Esophagus squamous epithelium (tissue), 5 donors: ENCODE results near the gene TTC39A. TPM values are rescaled to one million over a fixed set of nuclear protein-coding genes. Genes with fewer than 3 reads are reported as not detected.
"Not testable (repeated sequence)": the region's sequence is repeated elsewhere in the genome, so short reads cannot be mapped to it uniquely, and the experiment has no call there.

Experiments used
- DNase-seq: peaks from one replicate; lab custom pipeline; 2025; lab: John Stamatoyannopoulos, UW
- H3K27ac ChIP-seq, 4 donors: fragments of 200-600 bp; sonication (generic); one replicate each; pipeline ENCODE4 v1.5.1; 2016 to 2019; ENCODE audit warnings: mild to moderate bottlenecking in 1 of 4
- H3K27me3 ChIP-seq, 4 donors: fragments of 200-600 bp; sonication (generic); 1 replicate in 3 of 4; 2 replicates in 1 of 4; pipeline versions ENCODE4 v1.5.1 to v1.6.0; 2017 to 2021; ENCODE audit warnings: antibody characterized with exemption in 1 of 4
- H3K36me3 ChIP-seq, 3 donors: fragments of 200-600 bp; sonication (generic); one replicate each; pipeline ENCODE4 v1.5.1; 2016 to 2019
- H3K4me1 ChIP-seq, 3 donors: fragments of 200-600 bp; sonication (generic); one replicate each; pipeline ENCODE4 v1.5.1; 2017 to 2019
- H3K4me3 ChIP-seq, 4 donors: fragments of 200-600 bp; sonication (generic); 1 replicate in 3 of 4; 2 replicates in 1 of 4; pipeline ENCODE4 v1.5.1; 2016 to 2019; ENCODE audit warnings: mild to moderate bottlenecking in 2 of 4, moderate library complexity in 1 of 4
- H3K9me3 ChIP-seq, 3 donors: fragments of 200-600 bp; sonication (generic); one replicate each; pipeline ENCODE4 v1.5.1; 2016 to 2019
- POLR2A ChIP-seq, 4 donors: fragments of 450-650 bp; IDR thresholded peaks; one replicate each; pipeline ENCODE4 v1.6.1; 2017; ENCODE audit warnings: antibody characterized with exemption in 4 of 4, mild to moderate bottlenecking in 4 of 4, moderate library complexity in 3 of 4
- WGBS, 2 donors: methylation state at CpG; one replicate each; pipeline ENCODE4 v1.1.5; 2018; 5-methylcytosine and 5-hydroxymethylcytosine counted together
- intact Hi-C: fragments of 100-400 bp; cut with DNase I; formaldehyde crosslinking; loops from one replicate; pipeline ENCODE4 v1.15.0; 2022
- total RNA-seq, 4 donors: library from RNA; depleted of rRNA; stranded (reverse); fragments of >200 nt; gene quantifications; one replicate each; pipeline ENCODE4 v1.1.0, GENCODE V29; 2016
- TF ChIP-seq, protein P1 (sequence below), 6 experiments: fragments of 450-650 bp in 4 of 6; fragments of 200-600 bp in 2 of 6; sonication (generic) in 2 of 6; IDR thresholded peaks; one replicate each; pipeline ENCODE4 v1.5.1; 2016 to 2019; ENCODE audit warnings: antibody characterized with exemption in 6 of 6, mild to moderate bottlenecking in 4 of 6, moderate library complexity in 4 of 6
- donor health status: DM: yes; HTN: yes; CAD: no.

The TTC39A gene
- total RNA-seq, 4 donors from 2014 or later: 16.4 to 60.9 (median 48.8) TPM

GRCh38 chr1:51327386-51327785 is 3.0 kb downstream of the TTC39A start:
- intact Hi-C loops: no loop called here
- Histone ChIP-seq H3K27me3 (peaks cover 0 to 18% (median 0%) of the 10 kb centered on the region in 4 donors), H3K4me3 (no peak overlapping the region), H3K27ac (no peak overlapping the region), H3K4me1 (peaks cover 10 to 32% (median 11%) of the 10 kb centered on the region in 3 donors), H3K9me3 (no peaks in the 10 kb centered on the region), H3K36me3 (no peaks in the 10 kb centered on the region)
- TF ChIP-seq, protein P1, sequence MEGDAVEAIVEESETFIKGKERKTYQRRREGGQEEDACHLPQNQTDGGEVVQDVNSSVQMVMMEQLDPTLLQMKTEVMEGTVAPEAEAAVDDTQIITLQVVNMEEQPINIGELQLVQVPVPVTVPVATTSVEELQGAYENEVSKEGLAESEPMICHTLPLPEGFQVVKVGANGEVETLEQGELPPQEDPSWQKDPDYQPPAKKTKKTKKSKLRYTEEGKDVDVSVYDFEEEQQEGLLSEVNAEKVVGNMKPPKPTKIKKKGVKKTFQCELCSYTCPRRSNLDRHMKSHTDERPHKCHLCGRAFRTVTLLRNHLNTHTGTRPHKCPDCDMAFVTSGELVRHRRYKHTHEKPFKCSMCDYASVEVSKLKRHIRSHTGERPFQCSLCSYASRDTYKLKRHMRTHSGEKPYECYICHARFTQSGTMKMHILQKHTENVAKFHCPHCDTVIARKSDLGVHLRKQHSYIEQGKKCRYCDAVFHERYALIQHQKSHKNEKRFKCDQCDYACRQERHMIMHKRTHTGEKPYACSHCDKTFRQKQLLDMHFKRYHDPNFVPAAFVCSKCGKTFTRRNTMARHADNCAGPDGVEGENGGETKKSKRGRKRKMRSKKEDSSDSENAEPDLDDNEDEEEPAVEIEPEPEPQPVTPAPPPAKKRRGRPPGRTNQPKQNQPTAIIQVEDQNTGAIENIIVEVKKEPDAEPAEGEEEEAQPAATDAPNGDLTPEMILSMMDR (IDR thresholded peaks at IDR 0.05): no peak
- no peak for TF ChIP-seq POLR2A (IDR thresholded peaks at IDR 0.05)
- DNase-seq: no peak
- 67 to 72% methylated on average over 4 to 5 of the region's 5 CpGs for WGBS, 2 donors

DNA sequence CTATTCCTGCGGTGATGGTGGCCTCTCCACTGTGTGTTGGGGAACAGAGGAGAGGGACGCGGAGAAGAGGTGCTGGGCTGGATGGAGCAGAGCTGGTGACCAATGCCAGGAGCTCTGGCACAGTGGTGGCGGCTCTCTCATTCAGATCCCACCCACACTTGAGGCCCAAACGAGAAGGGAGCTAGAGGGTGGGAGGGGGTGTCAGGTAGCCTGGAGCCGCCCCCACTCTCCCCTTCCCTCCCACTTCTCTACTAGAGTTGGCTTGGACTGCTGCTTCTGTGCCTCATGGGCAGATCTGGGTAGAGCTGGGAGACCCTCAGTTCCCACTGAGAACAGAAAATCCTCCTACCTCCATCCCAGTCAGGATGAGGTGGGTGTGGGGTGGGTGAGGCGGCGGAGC is 3.5 kb downstream of the TTC39A start:
- Histone ChIP-seq H3K9me3 (no peaks in the 10 kb centered on the region), H3K27ac (no peak overlapping the region), H3K4me1 (peaks cover 10 to 27% (median 11%) of the 10 kb centered on the region in 3 donors), H3K27me3 (peaks cover 0 to 18% (median 0%) of the 10 kb centered on the region in 4 donors), H3K36me3 (no peaks in the 10 kb centered on the region), H3K4me3 (no peak overlapping the region)
- intact Hi-C loops: no loop called here
- TF ChIP-seq POLR2A (IDR thresholded peaks at IDR 0.05): no peak
- TF ChIP-seq, protein P1 (IDR thresholded peaks at IDR 0.05): no peak
- DNase-seq: no peak
- 60% methylated on average over 2 of the region's 8 CpGs; no CpG with 5 or more reads in 1 of the 2 donors for WGBS, 2 donors

GRCh38 chr1:51325878-51326755 is 4.2 kb downstream of the TTC39A start:
- TF ChIP-seq, protein P1 (IDR thresholded peaks at IDR 0.05): no peak
- TF ChIP-seq POLR2A (IDR thresholded peaks at IDR 0.05): no peak
- H3K9me3 ChIP-seq: no peaks in the 10 kb centered on the region
- H3K36me3 ChIP-seq: no peaks in the 10 kb centered on the region
- peaks cover 5 to 19% (median 7%) of the 10 kb centered on the region in 3 donors for H3K4me1 ChIP-seq
- DNase-seq: no peak
- WGBS, 2 donors: 74 to 90% methylated on average over 5 to 8 of the region's 16 CpGs
- peaks cover 0 to 16% (median 0%) of the 10 kb centered on the region in 4 donors for H3K27me3 ChIP-seq
- intact Hi-C loops: no loop called here
- H3K27ac ChIP-seq: no peak overlapping the region
- no peak overlapping the region for H3K4me3 ChIP-seq

- Histone ChIP-seq H3K4me3 (no peak overlapping the region), H3K27ac (no peak overlapping the region), H3K36me3 (no peaks in the 10 kb centered on the region), H3K9me3 (no peaks in the 10 kb centered on the region), H3K27me3 (peaks cover 0 to 8% (median 0%) of the 10 kb centered on the region in 4 donors), H3K4me1 (peaks cover 0 to 13% (median 0%) of the 10 kb centered on the region in 3 donors)
- intact Hi-C loops: no loop called here
- 70% methylated on average over 1 of the region's 1 CpG; no CpG with 5 or more reads in 1 of the 2 donors for WGBS, 2 donors
- no peak for DNase-seq
- TF ChIP-seq, protein P1 (IDR thresholded peaks at IDR 0.05): no peak
Measured at GRCh38 chr1:51325391-51325790, 5.0 kb downstream of the TTC39A start.

DNA sequence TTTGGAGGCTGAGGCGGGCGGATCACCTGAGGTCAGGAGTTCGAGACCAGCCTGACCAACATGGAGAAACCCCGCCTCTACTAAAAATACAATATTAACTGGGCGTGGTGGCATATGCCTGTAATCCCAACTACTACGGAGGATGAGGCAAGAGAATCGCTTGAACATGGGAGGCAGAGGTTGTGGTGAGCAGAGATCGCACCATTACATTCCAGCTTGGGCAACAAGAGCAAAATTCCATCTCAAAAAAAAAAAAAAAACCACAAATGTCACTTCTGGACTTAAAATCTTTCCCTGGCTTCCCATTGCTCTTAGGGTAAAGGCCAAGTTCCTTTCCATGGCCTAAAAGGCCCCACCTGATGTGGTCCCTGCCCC is 5.4 kb downstream of the TTC39A start:
- H3K36me3 ChIP-seq, H3K4me3 ChIP-seq, intact Hi-C loops, H3K27ac ChIP-seq, DNase-seq, H3K27me3 ChIP-seq, H3K9me3 ChIP-seq: not testable (repeated sequence)
- peaks cover 0 to 12% (median 0%) of the 10 kb centered on the region in 3 donors for H3K4me1 ChIP-seq
- WGBS, 2 donors: 55 to 84% methylated on average over 3 to 8 of the region's 8 CpGs
